WI38 (cell line): ENCODE measurements around the gene C6.

ENCODE experiments used
- H3K4me3 ChIP-seq: 2 replicates; pipeline ENCODE4 v1.5.1; 2011; ENCODE audit warnings: low read depth, mild to moderate bottlenecking, control low read depth, low read length
- TF ChIP-seq, protein P1 (sequence below): IDR thresholded peaks from 2 replicates; pipeline ENCODE4 v1.5.1; 2012; ENCODE audit warnings: low read depth, mild to moderate bottlenecking, control low read depth, low read length

Gene C6

GRCh38 chr5:41200506-41200905, 12.8 kb downstream of the C6 start:
- TF ChIP-seq, protein P1, sequence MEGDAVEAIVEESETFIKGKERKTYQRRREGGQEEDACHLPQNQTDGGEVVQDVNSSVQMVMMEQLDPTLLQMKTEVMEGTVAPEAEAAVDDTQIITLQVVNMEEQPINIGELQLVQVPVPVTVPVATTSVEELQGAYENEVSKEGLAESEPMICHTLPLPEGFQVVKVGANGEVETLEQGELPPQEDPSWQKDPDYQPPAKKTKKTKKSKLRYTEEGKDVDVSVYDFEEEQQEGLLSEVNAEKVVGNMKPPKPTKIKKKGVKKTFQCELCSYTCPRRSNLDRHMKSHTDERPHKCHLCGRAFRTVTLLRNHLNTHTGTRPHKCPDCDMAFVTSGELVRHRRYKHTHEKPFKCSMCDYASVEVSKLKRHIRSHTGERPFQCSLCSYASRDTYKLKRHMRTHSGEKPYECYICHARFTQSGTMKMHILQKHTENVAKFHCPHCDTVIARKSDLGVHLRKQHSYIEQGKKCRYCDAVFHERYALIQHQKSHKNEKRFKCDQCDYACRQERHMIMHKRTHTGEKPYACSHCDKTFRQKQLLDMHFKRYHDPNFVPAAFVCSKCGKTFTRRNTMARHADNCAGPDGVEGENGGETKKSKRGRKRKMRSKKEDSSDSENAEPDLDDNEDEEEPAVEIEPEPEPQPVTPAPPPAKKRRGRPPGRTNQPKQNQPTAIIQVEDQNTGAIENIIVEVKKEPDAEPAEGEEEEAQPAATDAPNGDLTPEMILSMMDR, result no peak
- no peak overlapping the region for H3K4me3 ChIP-seq

DNA sequence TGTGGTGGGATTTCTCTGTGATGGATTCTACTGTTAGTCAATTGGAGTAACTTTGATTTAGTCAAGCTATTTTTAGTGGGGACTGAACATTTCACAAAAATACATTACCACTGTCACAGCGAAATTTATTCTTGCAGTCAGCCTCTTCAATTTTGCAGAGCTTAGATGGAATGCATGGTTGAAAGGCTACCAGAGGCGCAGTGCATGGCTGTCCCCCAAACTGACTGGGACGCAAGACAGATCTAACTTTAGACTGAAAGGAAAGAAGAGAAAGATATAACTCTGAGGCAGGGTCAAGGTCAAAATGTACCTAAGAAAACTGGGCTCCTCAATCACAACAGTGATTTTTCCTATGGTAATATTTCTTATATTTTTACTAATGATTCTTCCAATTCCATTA, 13.7 kb downstream of the C6 start:
- no peak overlapping the region for H3K4me3 ChIP-seq
- TF ChIP-seq, protein P1, result no peak

DNA sequence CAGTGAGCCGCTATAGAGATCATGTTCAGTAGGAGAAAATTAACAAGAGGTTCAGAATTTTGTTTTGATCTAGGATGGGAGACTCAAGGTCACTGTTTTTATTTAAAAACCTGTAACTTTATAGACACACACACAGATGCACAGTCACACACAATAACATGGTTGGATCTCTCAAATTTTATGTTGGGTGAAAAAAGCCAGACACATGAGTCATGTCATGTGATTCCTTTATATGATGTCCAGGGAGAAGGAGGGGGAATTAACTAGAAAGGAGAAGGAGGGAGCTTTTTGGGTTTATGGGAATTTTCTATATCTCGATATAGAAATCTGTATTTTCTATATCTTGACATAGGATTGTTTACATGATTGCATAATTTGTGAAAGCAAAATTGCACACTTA, 17.1 kb downstream of the C6 start:
- TF ChIP-seq, protein P1, result no peak
- no peak overlapping the region for H3K4me3 ChIP-seq

GRCh38 chr5:41195228-41195627, 18.1 kb downstream of the C6 start:
- no peak overlapping the region for H3K4me3 ChIP-seq
- TF ChIP-seq, protein P1, result no peak

DNA sequence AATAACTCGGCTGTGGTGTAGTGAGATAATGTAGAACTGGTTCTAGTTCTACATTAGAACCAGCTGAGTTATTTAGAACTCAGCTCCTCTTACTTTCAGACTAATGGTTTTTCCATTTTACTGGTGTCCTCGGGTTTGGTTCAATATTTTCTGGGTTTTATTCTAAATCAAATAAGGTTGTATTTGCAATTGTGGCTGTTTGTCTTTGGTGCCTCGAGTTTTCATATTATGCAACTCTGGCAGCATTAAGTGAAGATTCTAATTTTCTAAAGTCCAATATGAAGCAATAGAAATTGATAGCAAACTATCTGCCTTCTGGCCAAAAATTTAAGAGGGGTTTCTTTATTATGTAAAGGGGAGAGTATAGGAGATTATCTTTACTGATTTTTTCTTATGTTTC, 19.0 kb downstream of the C6 start:
- TF ChIP-seq, protein P1, result no peak
- H3K4me3 ChIP-seq, result no peak overlapping the region

GRCh38 chr5:41193456-41194205, 19.7 kb downstream of the C6 start:
- no peak overlapping the region for H3K4me3 ChIP-seq
- TF ChIP-seq, protein P1, result no peak

- TF ChIP-seq, protein P1, result no peak
- H3K4me3 ChIP-seq, result no peak overlapping the region
These were observed 22.1 kb downstream of the C6 start for GRCh38 chr5:41191249-41191648.
